GM12873 (cell line): ENCODE results near the gene BCHE.

Source experiments
- TF ChIP-seq, protein P1 (sequence below): IDR thresholded peaks from 2 replicates; pipeline ENCODE4 v1.5.1; 2012; ENCODE audit warnings: low read depth, mild to moderate bottlenecking, moderate library complexity, low read length, control low read depth; ENCODE audit not compliant: insufficient read depth; ENCODE audit errors: missing control alignments

The BCHE gene

DNA sequence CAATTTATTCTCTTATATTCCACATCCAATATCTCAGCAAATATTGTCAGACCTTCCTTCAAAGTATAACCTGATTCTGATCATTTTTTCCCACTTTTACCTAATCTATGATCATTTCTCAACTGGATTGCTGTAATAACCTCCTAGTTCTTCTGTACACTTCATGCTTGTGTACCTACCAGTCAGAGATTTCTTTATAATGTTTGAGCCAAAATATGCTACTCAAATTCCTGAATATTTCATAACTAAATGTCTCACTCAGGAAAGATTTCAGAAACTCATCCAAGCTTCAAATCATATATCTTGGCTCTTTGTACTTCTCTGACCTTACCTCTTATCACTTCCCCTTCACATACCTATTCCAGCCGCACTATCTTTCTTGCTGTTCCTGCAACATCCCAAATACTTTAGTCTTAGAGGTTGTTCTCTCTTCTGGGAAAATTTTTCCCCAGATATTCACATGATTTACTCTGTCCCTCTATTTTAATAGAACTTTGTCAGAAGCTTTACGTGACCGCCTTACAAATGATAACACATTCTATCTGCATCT is 20.0 kb downstream of the BCHE start:
- TF ChIP-seq, protein P1, sequence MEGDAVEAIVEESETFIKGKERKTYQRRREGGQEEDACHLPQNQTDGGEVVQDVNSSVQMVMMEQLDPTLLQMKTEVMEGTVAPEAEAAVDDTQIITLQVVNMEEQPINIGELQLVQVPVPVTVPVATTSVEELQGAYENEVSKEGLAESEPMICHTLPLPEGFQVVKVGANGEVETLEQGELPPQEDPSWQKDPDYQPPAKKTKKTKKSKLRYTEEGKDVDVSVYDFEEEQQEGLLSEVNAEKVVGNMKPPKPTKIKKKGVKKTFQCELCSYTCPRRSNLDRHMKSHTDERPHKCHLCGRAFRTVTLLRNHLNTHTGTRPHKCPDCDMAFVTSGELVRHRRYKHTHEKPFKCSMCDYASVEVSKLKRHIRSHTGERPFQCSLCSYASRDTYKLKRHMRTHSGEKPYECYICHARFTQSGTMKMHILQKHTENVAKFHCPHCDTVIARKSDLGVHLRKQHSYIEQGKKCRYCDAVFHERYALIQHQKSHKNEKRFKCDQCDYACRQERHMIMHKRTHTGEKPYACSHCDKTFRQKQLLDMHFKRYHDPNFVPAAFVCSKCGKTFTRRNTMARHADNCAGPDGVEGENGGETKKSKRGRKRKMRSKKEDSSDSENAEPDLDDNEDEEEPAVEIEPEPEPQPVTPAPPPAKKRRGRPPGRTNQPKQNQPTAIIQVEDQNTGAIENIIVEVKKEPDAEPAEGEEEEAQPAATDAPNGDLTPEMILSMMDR: no peak

DNA sequence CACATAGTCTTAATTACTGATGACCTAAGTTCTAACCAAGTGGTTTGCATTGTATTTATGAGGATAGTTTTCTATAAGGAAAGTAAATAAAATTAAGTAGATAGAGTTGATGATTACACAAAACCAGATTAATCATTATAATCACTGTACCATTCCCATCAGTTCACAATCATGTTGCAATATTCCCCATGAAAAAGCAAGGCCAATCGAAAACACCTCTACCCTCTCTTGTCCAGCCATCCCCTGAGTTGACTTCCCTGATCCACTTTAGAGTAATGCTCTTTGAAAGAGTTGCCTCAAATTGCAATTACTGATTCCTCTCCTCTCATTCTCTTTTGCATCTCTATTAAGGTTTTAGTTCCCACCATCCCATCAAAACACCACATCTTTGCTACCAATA is 21.0 kb downstream of the BCHE start:
- TF ChIP-seq, protein P1: no peak

DNA sequence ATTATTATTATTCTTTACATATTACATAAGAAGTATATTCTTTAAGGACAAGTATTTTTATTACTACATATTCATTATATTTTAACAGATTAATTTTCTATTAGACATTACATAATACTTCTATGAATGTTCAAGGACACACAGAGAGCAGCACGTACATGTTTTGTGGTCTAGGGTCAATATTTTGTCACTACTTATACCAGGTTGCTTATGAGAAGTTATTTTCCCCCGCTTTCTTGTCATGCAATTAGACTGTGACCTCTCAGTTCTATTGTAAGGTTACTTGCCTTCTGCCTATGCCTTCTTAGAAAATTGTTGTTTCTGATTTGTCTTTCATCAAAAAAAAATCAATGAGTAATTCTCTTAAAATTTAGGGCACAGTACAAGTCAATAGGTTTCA is 21.5 kb downstream of the BCHE start:
- TF ChIP-seq, protein P1: no peak

DNA sequence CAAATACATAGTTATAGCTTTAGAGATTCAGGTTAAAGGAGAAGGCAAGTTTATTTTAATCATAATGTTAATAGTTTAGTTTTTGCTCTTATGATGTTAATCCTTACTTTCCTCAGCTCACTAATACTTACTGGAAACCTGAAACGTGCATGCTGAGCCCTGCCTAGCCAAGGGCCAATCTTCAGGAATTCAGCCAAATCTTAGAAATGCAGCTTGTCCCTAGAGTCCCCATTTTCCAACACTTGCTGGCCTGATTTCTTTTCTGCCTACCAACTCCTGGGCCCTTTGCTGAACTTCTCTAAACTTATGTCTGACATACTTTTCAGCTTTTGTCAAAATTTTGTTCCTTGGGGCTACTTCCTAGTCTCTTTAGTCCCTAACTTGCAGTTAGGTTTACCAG is 22.8 kb downstream of the BCHE start:
- TF ChIP-seq, protein P1: no peak

DNA sequence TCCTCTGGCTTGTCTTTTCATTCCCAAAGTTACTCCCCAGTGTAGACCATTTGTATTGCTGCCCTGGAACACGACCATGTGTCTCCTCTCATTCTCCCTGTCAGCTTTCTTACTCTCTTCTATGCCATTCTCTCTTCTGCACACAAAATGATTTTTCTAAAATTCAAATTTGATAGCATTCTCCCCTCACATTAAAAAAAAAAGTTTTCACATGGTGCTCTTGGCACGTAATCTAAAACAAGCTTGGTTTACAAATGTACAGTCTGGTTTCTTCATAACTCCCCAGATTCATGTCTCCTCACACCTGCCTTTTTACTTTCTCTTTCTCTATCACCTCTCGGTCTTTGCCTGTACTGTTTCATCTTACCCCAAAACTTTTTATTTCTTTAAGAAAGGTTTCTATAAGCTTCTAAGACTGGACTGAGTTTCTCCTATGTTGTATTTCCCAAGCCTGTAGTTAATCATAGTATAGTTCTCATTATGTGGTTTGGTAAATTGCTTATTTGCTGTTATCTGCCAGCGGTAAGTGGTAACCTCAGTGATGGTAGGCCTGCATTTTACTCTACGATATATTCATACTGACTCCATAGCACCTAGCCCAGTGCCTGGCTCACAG is 31.2 kb downstream of the BCHE start:
- TF ChIP-seq, protein P1: no peak

DNA sequence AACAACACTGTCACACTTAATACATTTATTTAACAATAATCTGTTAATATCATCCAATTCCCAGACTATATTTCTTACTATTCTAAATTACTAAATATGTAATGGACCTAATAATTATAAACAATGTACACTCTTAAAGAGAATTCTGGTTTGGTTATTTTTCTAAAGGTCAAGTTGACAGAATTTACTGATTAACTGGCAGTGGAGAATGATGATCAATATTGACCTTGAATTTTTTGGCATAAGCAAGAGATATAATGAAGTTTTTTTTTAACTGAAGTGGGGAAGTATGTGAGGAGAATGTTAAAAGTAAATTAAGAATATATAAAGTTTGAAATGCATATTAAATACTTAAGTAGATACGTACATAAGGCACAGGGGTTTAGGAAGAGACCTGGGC is 33.8 kb downstream of the BCHE start:
- TF ChIP-seq, protein P1: no peak

DNA sequence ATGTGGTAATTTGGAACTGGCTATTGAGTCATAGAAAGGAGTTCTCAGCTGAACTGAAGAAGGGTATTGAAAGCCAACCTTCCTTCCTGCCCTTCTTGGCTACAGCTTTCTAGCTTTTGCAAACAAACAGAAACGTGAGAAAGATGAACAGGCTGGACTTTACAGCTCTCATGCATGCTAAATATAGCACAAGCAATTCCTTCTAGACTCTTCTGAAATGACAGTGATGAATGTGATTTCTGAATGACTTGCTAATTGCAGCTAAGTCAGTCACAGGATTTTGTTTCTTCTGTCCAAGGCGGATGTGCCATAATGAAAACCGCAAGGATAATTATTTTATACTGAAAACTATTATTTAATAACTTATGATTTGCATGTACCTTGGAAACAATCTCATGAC is 36.3 kb downstream of the BCHE start:
- TF ChIP-seq, protein P1: no peak
